GM19467 (cell line): ENCODE results near the gene FEN1.

Source experiments
- ATAC-seq: cut with Tn5 transposase; IDR thresholded peaks from one replicate; pipeline ENCODE4 v1.9.1; 2021; ENCODE audit warnings: mild to moderate bottlenecking, moderate library complexity; ENCODE audit not compliant: unreplicated experiment

The FEN1 gene

DNA sequence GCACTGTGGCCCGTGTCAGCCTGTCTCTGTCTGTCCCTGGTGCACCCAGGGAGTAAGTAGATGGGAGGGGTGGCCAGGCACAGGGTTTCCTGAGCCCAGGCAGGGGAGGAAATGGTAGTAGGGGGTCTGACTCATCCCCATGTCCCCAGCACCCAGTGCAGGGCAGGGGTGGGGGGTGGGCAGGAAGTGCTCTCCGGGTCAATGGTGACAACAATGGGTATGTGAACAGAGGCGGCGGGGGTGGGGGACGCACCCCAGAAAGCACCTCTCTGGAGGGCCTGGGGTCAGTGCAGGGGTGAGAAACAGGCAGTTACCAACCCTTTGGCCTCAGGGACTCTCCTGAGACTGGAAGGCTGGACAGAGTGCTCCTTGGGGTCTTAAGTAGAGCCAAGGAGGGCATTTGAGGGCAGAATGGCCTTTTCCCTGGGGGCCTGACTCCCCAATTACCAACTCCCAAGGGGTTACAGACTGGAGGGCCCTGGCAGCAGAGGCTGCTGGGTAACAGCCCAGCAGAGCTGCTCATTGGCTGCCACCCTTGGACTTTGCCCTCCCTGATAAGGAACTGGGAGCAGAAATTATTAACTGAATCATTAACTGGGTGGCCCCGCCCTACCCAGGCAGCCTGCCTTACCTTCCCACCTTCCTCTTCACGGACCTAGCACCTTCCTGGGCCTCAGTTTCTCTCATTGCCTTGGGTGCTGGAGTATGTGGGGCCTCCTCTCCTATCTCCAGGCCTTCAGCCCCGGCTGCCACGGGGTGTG is 36.1 kb upstream of the FEN1 start:
- no peak for ATAC-seq

GRCh38 chr11:61757213-61757862 is 35.4 kb upstream of the FEN1 start:
- no peak for ATAC-seq

- ATAC-seq, result no peak
Observed at GRCh38 chr11:61760946-61761345, 31.8 kb upstream of the FEN1 start.

DNA sequence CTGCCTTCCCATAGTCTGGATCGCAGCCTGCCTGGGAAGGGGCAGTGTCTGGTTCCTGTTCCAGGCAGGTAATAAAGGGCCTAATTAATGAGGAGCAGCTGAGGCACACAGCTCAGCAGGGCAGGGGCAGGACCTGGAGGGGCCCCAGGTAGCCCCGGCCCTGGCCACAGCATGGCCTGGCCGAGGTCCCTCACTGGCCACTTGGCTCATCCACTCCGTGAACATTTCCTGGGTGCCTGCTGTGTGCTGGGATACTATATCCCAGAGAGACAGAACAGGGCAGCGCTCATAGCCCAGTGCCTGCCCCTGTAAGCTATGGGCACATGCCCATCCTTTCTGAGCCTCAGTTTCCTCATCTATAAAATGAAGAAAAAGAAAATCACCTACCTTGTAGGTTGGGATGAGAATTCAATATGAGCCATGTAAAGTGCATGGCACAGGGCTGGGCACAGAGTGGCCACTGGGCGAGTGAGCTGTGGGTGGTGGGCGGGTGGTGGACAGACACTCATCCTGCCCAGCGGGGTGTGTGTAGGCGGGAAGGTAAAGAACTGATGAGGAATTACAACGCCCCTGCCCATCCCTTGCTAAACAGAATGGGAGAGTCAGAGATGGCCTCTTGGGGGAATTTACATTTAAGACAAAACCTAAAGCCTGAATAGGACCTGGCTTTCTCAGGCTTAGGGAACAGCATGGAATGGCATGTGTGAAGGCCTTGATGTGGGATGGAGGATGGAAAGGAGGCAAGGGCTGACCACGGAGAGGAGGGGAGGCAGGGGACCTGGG is 31.1 kb upstream of the FEN1 start:
- ATAC-seq, result no peak

GRCh38 chr11:61762223-61762615 is 30.5 kb upstream of the FEN1 start:
- ATAC-seq, result no peak

DNA sequence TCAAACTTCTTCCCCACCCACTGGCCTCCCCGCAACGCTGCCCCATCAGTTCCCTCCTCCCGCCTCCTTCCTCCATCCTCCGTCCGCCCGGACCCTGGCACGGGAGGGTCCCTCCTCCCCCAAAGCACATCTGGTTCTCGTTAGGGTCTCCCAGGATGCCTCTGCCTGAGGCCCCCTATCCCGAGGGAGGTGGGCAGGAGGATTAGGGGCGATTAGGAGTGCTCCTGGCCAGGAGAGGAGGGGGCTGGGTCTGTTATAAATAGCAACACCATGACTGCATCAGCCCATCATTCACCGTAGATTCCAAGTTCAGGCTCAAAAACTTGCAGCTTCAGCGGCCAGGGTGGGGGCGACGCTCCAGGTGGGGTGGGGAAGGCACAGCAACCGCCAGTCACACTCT is 29.9 kb upstream of the FEN1 start:
- ATAC-seq, result no peak

DNA sequence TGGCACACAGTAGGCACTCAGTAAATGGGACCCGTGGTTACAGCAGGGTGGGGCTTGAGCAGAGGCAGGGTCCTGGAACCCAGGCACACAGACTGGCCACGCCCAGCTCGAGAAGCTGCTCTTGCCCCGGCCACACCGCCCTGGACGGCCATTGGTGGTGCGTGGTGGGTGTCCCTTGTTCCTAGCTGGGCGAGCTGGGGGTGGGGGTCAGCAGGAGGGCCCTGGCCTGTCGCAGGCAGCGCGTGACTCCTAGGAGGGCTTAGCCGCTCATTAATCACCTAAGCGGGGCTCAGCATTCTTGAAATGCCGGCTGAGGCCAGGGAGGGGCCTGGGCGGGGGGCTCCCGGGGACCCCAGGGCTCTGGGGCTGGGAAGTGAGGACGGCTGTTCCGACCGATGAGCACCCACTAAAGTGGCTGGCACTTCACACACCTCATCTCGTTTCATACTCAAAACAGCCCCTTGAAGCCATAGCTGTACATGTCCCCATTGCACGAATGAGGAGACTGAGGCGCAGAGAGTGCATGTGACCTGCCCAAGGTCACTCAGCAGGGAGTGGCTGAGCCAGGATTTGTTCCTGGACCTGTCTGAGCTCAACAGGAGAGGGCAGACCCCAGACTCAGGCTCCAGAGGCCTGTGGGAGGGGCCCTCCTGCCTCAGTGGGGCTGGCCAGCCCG is 28.6 kb upstream of the FEN1 start:
- ATAC-seq, result no peak

- ATAC-seq, result no peak
Observed at GRCh38 chr11:61764606-61765260, 28.0 kb upstream of the FEN1 start.

DNA sequence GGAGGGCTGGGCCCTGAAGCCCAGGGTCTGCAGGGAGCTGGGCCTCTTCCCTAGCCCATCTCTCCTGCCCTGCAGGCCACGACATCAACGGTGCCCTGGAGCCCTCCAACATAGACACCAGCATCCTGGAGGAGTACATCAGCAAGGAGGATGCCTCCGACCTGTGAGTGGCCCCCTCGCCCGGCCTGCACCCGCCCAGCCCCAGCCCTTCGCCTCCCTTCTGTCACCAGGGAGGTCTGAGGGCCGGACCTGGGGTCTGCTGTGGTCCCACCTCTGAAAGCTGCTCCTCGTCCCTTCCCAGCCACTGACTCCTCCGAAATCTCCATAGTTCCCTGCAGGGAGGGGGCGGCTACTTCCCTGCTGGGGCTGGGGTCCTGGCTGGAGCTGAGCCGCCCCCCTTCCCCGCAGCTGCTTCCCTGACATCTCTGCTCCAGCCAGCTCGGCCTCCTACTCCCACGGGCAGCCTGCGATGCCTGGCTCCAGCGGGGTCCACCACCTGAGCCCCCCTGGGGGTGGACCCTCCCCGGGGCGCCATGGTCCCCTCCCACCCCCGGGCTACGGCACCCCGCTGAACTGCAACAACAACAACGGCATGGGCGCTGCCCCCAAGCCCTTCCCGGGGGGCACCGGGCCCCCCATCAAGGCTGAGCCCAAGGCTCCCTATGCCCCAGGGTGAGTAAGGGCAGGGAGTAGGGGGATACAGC is 27.0 kb upstream of the FEN1 start:
- ATAC-seq, result no peak

DNA sequence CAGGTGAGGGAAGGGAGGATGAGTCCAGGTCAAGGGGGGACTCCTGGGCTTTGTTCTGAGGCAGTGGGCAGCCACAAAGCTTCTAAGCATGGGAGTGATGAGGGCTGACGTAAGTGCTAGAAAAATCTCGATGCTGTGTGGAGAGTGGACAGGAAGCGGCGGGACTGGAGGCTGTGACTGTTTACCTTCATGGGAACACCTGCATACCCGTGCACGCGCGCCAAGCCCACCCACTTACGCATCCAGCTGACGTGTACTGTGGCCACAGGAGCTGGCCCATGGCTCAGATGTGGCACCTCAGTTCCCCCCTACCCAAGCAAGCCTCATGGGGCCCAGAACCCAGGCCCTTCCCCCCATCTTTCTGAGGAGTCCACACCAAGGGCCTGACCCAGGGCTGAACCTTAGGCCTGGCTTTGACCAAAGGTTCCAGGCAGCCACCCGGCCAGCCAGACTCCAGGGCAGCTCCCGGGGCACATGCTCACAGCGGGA is 26.3 kb upstream of the FEN1 start:
- ATAC-seq, result no peak

DNA sequence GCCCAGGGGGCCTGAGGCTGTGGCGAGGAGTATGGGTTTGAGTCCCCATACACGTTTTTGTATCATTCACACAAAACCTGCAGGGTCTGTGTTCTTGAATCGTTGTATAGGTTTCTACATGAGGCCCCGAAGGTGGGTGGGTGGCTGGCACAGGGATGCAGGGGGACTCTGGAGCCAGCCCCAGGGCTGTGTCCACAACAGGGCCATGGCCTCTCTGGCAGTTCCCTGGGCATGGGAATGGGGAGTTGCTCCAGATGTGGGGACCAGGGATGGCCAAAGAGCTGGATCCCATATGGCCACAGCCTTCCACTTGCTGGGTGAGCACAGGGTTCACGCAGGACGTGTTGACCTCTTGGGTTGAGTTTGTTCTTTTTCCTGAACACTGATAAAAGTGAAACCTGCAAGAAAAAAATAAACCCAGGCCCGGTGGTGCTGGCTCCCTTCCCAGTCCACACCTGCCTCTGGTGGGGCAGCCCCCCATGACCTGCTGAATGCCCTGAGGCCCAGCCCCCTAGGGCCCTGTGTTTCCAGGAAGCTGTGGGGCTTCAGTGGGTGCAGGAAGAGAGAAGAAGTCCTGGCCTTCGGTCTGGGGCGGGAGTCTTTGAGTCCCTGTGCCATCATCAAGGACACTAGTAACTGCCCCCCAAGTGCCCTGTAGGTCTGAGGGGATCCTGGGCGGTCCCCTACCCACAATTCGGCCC is 24.2 kb upstream of the FEN1 start:
- no peak for ATAC-seq

GRCh38 chr11:61769169-61769920 is 23.4 kb upstream of the FEN1 start:
- ATAC-seq, result no peak

DNA sequence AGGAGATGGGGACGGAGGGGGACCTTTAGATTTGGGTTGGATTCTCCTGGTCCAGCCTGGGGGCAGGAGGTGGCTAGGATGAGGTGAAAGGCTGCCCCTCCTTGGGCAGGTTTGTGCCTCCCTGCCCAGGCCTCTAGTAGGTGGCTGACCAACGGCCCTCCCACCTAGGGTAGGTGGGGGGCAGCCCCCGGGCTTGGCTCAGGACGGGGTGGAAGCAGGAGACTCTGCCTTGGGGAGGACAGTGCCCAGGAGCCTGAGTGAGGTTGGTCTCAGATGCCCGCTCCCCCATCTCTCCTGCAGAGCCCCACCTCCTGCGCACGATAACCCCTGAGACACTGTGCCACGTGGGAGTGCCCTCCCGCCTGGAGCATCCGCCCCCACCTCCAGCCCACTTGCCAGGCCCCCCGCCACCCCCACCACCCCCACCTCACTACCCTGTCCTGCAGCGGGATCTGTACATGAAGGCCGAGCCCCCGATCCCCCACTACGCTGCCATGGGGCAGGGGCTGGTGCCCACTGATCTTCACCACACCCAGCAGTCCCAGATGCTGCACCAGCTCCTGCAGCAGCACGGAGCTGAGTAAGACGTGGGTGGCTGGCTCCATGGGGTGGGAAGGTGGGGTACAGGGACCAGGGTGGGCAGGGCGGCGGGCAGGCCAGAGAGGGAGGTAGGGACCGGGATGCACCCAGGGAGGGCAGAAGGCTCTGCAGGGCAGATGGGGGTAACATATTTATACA is 22.6 kb upstream of the FEN1 start:
- no peak for ATAC-seq

DNA sequence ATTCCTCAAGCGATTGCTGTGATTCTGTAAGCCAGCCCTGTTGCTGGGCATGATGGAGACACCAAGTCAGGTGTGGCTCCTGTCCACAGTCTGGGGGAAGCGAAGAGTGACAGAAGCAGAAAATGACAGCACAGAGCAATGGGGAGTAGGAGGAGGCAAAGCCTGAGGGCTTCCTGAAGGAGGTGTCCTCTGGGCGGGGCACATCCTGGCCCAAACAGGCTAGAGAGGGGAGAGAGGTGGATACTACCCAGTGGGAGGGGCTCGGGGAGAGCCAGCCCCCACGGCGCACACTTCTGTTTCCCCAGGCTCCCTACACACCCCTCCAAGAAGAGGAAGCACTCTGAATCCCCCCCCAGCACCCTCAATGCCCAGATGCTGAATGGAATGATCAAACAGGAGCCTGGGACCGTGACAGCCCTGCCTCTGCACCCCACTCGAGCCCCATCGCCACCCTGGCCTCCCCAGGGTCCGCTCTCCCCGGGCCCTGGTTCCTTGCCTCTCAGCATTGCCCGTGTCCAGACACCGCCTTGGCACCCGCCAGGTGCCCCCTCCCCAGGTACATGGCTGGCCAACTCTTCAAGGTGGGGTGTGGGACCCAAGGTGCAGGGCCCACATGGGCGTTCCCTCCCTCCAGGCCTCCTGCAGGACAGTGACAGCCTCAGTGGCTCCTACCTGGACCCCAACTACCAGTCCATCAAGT is 21.4 kb upstream of the FEN1 start:
- no peak for ATAC-seq

DNA sequence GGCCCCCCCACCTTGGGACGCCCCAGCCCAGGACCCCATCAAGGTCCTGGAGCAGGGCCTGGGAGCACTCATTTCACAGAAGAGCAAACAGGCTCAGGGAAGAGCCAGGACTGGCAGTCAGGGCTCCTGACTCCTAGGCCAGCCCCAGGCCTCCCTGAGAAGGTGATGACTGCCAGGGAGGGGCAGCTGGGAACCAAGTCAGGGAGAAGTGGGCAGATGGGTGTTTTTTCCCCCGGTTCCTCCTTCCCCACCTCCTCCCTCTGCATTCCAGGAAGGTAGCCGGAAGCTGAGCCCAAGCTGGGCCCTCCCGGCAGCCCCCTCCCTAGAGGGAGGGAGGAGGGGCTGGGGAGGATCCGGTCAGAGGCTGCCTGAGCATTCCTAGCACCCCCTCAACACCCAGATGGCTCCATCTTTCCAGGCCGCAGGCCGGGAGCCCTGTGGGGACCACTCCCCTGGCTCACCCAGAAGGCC is 20.7 kb upstream of the FEN1 start:
- no peak for ATAC-seq

DNA sequence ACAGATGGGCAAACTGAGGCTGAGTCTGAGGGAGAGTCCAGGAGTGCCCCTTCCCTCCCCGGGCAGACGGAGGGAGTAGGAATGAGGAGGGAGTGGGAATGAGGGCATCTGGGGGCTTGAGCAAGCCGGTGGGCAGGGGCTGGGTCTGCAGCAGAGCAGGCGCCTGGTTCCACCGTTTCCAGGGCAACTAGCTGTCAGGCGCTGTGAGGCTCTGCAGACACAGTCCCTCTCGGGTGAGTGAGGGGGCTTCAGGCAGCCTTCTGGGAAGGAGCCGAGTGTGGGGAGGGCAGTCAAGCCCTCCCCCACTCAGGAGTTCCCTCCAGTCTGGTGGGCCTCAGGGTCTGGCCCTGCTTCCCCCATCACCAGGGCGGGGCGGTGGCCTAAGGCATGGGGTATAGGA is 19.4 kb upstream of the FEN1 start:
- no peak for ATAC-seq

DNA sequence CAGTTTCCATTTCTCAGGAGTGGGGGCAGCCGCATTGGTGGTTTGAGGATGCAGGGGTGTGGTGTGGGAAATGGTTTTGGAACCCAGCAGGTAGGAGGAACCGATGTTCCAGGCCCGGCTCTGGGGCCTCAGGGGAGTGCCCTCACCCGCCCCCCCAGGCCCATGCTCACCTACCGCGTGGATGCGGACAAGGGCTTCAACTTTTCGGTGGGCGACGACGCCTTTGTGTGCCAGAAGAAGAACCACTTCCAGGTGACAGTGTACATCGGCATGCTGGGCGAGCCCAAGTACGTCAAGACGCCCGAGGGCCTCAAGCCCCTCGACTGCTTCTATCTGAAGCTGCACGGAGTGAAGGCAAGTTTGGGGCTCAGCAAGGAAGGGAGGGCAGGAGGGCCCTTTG is 18.9 kb upstream of the FEN1 start:
- ATAC-seq, result no peak
